Mucosa of stomach (tissue), 1 donor: ENCODE results near the gene THEM4.

Source experiments
- H3K27me3 ChIP-seq: one replicate; pipeline ENCODE4 v1.7.0; 2013; ENCODE audit warnings: mild to moderate bottlenecking, low read length; ENCODE audit not compliant: control insufficient read depth, insufficient read depth
- H3K36me3 ChIP-seq: one replicate; pipeline ENCODE4 v1.7.0; 2013; ENCODE audit warnings: low read length; ENCODE audit not compliant: control insufficient read depth, insufficient read depth
- H3K4me1 ChIP-seq: one replicate; pipeline ENCODE4 v1.7.0; 2013; ENCODE audit warnings: mild to moderate bottlenecking, low read length; ENCODE audit not compliant: control insufficient read depth, insufficient read depth
- H3K4me3 ChIP-seq: one replicate; pipeline ENCODE4 v1.7.0; 2013; ENCODE audit warnings: low read length
- H3K9ac ChIP-seq: one replicate; pipeline ENCODE4 v1.7.0; 2013; ENCODE audit warnings: mild to moderate bottlenecking, low read length, moderate library complexity
- H3K9me3 ChIP-seq: one replicate; pipeline ENCODE4 v1.7.0; 2013; ENCODE audit warnings: mild to moderate bottlenecking, low read length, moderate library complexity; ENCODE audit not compliant: control insufficient read depth
- donor health status: Pancreatic carcinoma.

The THEM4 gene

GRCh38 chr1:151944126-151944856 lies 35.0 kb upstream of the THEM4 start:
- Histone ChIP-seq H3K36me3 (no peaks in the 10 kb centered on the region), H3K9ac (no peak overlapping the region), H3K4me3 (no peak overlapping the region), H3K4me1 (peaks cover 43% of the 10 kb centered on the region), H3K27me3 (no peaks in the 10 kb centered on the region), H3K9me3 (no peaks in the 10 kb centered on the region)

- no peaks in the 10 kb centered on the region for H3K9me3 ChIP-seq
- no peak overlapping the region for H3K4me3 ChIP-seq
- peaks cover 43% of the 10 kb centered on the region for H3K4me1 ChIP-seq
- no peaks in the 10 kb centered on the region for H3K27me3 ChIP-seq
- H3K36me3 ChIP-seq = no peaks in the 10 kb centered on the region
- H3K9ac ChIP-seq = no peak overlapping the region
These were observed 34.3 kb upstream of the THEM4 start for GRCh38 chr1:151943591-151943990.

GRCh38 chr1:151942882-151943281 lies 33.6 kb upstream of the THEM4 start:
- no peaks in the 10 kb centered on the region for H3K27me3 ChIP-seq
- H3K9ac ChIP-seq = no peak overlapping the region
- H3K9me3 ChIP-seq = no peaks in the 10 kb centered on the region
- peaks cover 43% of the 10 kb centered on the region for H3K4me1 ChIP-seq
- no peaks in the 10 kb centered on the region for H3K36me3 ChIP-seq
- H3K4me3 ChIP-seq = no peak overlapping the region

- H3K27me3 ChIP-seq = no peaks in the 10 kb centered on the region
- H3K9me3 ChIP-seq = no peaks in the 10 kb centered on the region
- no peaks in the 10 kb centered on the region for H3K36me3 ChIP-seq
- no peak overlapping the region for H3K4me3 ChIP-seq
- H3K4me1 ChIP-seq = peaks cover 30% of the 10 kb centered on the region
- H3K9ac ChIP-seq = no peak overlapping the region
These were observed 31.2 kb upstream of the THEM4 start for GRCh38 chr1:151940541-151940940.

GRCh38 chr1:151939779-151940178 lies 30.5 kb upstream of the THEM4 start:
- Histone ChIP-seq H3K4me1 (peaks cover 22% of the 10 kb centered on the region), H3K9ac (no peak overlapping the region), H3K36me3 (no peaks in the 10 kb centered on the region), H3K9me3 (no peaks in the 10 kb centered on the region), H3K4me3 (no peak overlapping the region), H3K27me3 (no peaks in the 10 kb centered on the region)

GRCh38 chr1:151939141-151939540 lies 29.8 kb upstream of the THEM4 start:
- Histone ChIP-seq H3K36me3 (no peaks in the 10 kb centered on the region), H3K4me1 (peaks cover 16% of the 10 kb centered on the region), H3K4me3 (no peak overlapping the region), H3K9me3 (no peaks in the 10 kb centered on the region), H3K9ac (no peak overlapping the region), H3K27me3 (no peaks in the 10 kb centered on the region)

GRCh38 chr1:151936653-151937052 lies 27.3 kb upstream of the THEM4 start:
- H3K27me3 ChIP-seq = no peaks in the 10 kb centered on the region
- H3K4me1 ChIP-seq = peaks cover 8% of the 10 kb centered on the region
- H3K9ac ChIP-seq = no peak overlapping the region
- no peaks in the 10 kb centered on the region for H3K36me3 ChIP-seq
- H3K4me3 ChIP-seq = no peak overlapping the region
- H3K9me3 ChIP-seq = no peaks in the 10 kb centered on the region

- Histone ChIP-seq H3K9ac (no peak overlapping the region), H3K4me3 (no peak overlapping the region), H3K4me1 (peaks cover 3% of the 10 kb centered on the region), H3K27me3 (no peaks in the 10 kb centered on the region), H3K9me3 (no peaks in the 10 kb centered on the region), H3K36me3 (no peaks in the 10 kb centered on the region)
These were observed 26.7 kb upstream of the THEM4 start for GRCh38 chr1:151935894-151936602.

- Histone ChIP-seq H3K9me3 (no peaks in the 10 kb centered on the region), H3K9ac (no peak overlapping the region), H3K4me1 (no peaks in the 10 kb centered on the region), H3K27me3 (no peaks in the 10 kb centered on the region), H3K36me3 (no peaks in the 10 kb centered on the region), H3K4me3 (no peak overlapping the region)
These were observed 25.8 kb upstream of the THEM4 start for GRCh38 chr1:151935154-151935553.

GRCh38 chr1:151934048-151934493 lies 24.8 kb upstream of the THEM4 start:
- H3K4me3 ChIP-seq = no peak overlapping the region
- no peaks in the 10 kb centered on the region for H3K36me3 ChIP-seq
- no peaks in the 10 kb centered on the region for H3K27me3 ChIP-seq
- no peaks in the 10 kb centered on the region for H3K4me1 ChIP-seq
- no peaks in the 10 kb centered on the region for H3K9me3 ChIP-seq
- H3K9ac ChIP-seq = no peak overlapping the region

GRCh38 chr1:151924691-151925587 lies 15.6 kb upstream of the THEM4 start:
- Histone ChIP-seq H3K9ac (no peak overlapping the region), H3K4me1 (no peaks in the 10 kb centered on the region), H3K9me3 (no peaks in the 10 kb centered on the region), H3K4me3 (no peak overlapping the region), H3K36me3 (no peaks in the 10 kb centered on the region), H3K27me3 (no peaks in the 10 kb centered on the region)

GRCh38 chr1:151923422-151923821 lies 14.1 kb upstream of the THEM4 start:
- H3K27me3 ChIP-seq = no peaks in the 10 kb centered on the region
- H3K4me1 ChIP-seq = no peaks in the 10 kb centered on the region
- H3K36me3 ChIP-seq = no peaks in the 10 kb centered on the region

More at GRCh38 chr1:151923422-151923821, 14.1 kb upstream of the THEM4 start:
- H3K9ac ChIP-seq = no peak overlapping the region
- H3K9me3 ChIP-seq = no peaks in the 10 kb centered on the region
- no peak overlapping the region for H3K4me3 ChIP-seq
